ENCODE measurements around the gene P2RY8. TPM values are rescaled to one million over a fixed set of nuclear protein-coding genes. Genes with fewer than 3 reads are reported as not detected.

Gene P2RY8
- total RNA-seq, 1 experiment from 2014 or later, result 0.44 TPM

DNA sequence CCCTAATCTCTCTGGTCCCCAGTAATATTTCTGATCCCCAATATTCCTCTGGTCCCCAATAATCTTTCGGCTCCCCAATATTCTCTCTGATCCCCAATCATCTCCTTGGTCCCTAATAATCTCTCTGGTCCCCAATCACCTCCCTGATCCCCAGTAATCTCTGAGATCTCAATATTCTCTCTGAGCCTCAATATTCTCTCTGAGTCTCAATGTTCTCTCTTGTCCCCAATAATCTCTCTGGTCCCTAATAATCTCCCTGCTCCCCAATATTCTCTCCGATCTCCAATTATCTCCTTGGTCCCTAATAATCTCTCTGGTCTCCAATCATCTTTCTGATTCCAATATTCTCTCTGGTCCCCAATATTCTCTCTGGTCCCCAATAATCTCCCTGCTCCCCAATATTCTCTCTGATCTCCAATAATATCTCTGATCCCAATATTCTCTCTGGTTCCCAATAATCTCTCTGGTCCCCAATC lies 17.9 kb downstream of the P2RY8 start (continued):
- TF ChIP-seq RAD21 (IDR thresholded peaks at IDR 0.05; ENCODE audit: low read depth) (no peak), TCF7L2 (IDR thresholded peaks at IDR 0.05; ENCODE audit: borderline replicate concordance, extremely low read depth, insufficient read depth, insufficient read length) (no peak), EZH2 (IDR thresholded peaks at IDR 0.05) (no peak), EZH2phosphoT487 (IDR thresholded peaks at IDR 0.05; ENCODE audit: borderline replicate concordance) (no peak), SIN3A (IDR thresholded peaks at IDR 0.05; ENCODE audit: low read depth) (no peak)
- TF ChIP-seq, protein P1, sequence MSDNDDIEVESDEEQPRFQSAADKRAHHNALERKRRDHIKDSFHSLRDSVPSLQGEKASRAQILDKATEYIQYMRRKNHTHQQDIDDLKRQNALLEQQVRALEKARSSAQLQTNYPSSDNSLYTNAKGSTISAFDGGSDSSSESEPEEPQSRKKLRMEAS (IDR thresholded peaks at IDR 0.05), result no peak

DNA sequence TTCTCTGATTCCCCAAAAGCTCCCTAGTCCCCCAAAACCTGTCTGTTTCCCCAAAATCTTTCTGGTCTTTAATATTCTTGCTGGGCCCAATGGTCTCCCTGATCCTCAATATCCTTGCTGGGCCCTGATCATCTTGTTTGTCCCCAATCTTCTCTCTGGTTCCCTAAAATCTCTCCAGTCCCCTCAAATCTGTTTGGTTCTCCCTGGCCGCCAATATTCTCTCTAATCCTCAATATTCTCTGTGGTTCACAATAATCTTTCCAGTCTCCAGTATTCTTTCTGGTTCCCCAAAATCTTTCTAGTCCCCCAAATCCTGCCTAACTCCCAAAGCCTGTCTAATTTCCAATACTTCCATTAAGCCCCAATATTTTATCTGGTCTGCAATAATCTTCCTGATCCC lies 18.5 kb downstream of the P2RY8 start:
- no peaks in the 10 kb centered on the region for H3K36me3 ChIP-seq (ENCODE audit: control insufficient read depth in 1 of 2, insufficient read depth in 2 of 2, low read length in 2 of 2)
- intact Hi-C loops (cut with micrococcal nuclease), result no loop called here
- 0 out of 2 replicates have a peak, but pooled peaks cover 5% of the 10 kb centered on the region for H3K27me3 ChIP-seq (ENCODE audit: insufficient read depth, low read length)
- H3K4me3 ChIP-seq (replicated peaks in 1 of 2; ENCODE audit: low read depth in 1 of 2, low read length in 2 of 2), result no peak overlapping the region
- TF ChIP-seq, protein P2, sequence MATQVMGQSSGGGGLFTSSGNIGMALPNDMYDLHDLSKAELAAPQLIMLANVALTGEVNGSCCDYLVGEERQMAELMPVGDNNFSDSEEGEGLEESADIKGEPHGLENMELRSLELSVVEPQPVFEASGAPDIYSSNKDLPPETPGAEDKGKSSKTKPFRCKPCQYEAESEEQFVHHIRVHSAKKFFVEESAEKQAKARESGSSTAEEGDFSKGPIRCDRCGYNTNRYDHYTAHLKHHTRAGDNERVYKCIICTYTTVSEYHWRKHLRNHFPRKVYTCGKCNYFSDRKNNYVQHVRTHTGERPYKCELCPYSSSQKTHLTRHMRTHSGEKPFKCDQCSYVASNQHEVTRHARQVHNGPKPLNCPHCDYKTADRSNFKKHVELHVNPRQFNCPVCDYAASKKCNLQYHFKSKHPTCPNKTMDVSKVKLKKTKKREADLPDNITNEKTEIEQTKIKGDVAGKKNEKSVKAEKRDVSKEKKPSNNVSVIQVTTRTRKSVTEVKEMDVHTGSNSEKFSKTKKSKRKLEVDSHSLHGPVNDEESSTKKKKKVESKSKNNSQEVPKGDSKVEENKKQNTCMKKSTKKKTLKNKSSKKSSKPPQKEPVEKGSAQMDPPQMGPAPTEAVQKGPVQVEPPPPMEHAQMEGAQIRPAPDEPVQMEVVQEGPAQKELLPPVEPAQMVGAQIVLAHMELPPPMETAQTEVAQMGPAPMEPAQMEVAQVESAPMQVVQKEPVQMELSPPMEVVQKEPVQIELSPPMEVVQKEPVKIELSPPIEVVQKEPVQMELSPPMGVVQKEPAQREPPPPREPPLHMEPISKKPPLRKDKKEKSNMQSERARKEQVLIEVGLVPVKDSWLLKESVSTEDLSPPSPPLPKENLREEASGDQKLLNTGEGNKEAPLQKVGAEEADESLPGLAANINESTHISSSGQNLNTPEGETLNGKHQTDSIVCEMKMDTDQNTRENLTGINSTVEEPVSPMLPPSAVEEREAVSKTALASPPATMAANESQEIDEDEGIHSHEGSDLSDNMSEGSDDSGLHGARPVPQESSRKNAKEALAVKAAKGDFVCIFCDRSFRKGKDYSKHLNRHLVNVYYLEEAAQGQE (IDR thresholded peaks at IDR 0.05; ENCODE audit: low read depth), result no peak
- no peak for TF ChIP-seq CEBPB (IDR thresholded peaks at IDR 0.05; ENCODE audit: low read depth)
- TF ChIP-seq EZH2 (IDR thresholded peaks at IDR 0.05), result no peak
- TF ChIP-seq, protein P3, sequence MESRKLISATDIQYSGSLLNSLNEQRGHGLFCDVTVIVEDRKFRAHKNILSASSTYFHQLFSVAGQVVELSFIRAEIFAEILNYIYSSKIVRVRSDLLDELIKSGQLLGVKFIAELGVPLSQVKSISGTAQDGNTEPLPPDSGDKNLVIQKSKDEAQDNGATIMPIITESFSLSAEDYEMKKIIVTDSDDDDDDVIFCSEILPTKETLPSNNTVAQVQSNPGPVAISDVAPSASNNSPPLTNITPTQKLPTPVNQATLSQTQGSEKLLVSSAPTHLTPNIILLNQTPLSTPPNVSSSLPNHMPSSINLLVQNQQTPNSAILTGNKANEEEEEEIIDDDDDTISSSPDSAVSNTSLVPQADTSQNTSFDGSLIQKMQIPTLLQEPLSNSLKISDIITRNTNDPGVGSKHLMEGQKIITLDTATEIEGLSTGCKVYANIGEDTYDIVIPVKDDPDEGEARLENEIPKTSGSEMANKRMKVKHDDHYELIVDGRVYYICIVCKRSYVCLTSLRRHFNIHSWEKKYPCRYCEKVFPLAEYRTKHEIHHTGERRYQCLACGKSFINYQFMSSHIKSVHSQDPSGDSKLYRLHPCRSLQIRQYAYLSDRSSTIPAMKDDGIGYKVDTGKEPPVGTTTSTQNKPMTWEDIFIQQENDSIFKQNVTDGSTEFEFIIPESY (IDR thresholded peaks at IDR 0.05; ENCODE audit: extremely low read depth, insufficient replicate concordance, low read length), result no peak
- no peak for TF ChIP-seq EGR1 (IDR thresholded peaks at IDR 0.05; ENCODE audit: low read depth)
- TF ChIP-seq JUND (IDR thresholded peaks at IDR 0.05), result no peak
- no peak for TF ChIP-seq POLR2AphosphoS5 (IDR thresholded peaks at IDR 0.05; ENCODE audit: low read depth, low read length)
- no peak for TF ChIP-seq YY1 (IDR thresholded peaks at IDR 0.05; ENCODE audit: extremely low read depth, insufficient replicate concordance, low read depth, low read length)
- no peak for TF ChIP-seq ELF1 (IDR thresholded peaks at IDR 0.05; ENCODE audit: borderline replicate concordance, low read depth)
- TF ChIP-seq, protein P1 (IDR thresholded peaks at IDR 0.05), result no peak
- TF ChIP-seq CBX3 (IDR thresholded peaks at IDR 0.05; ENCODE audit: low read depth), result no peak
- no peaks in the 10 kb centered on the region for H3K79me2 ChIP-seq (ENCODE audit: insufficient read depth, low read length)
- H2AFZ ChIP-seq (ENCODE audit: low read depth, low read length, poor library complexity, severe bottlenecking), result no peak overlapping the region
- H4K20me1 ChIP-seq (ENCODE audit: insufficient read depth), result no peaks in the 10 kb centered on the region
- no peak overlapping the region for H3K27ac ChIP-seq (ENCODE audit: low read depth, low read length)
- ChIA-PET POLR2A (no interaction called here), RAD21 (ENCODE audit: low non-redundant PET in 1 of 2, low total read pairs in 2 of 2, uncharacterized antibody in 2 of 2, unreplicated experiment in 2 of 2) (no interaction called here), CTCF (no interaction called here)
- BruUV-seq (replicated peaks), result no TSS peak
- no peak overlapping the region for H3K9ac ChIP-seq (ENCODE audit: low read length)
- DNase-seq (ENCODE audit: low read depth, low spot score) (no peak), ATAC-seq (no peak)
- no peaks in the 10 kb centered on the region for H3K9me3 ChIP-seq (ENCODE audit: control insufficient read depth in 1 of 2, insufficient read depth in 1 of 2, low read depth in 1 of 2, low read length in 2 of 2)
- H3K4me1 ChIP-seq (ENCODE audit: control insufficient read depth in 1 of 2, insufficient read depth in 2 of 2, low read length in 2 of 2), result no peaks in the 10 kb centered on the region
- H3K9me2 ChIP-seq (ENCODE audit: insufficient read depth), result no peaks in the 10 kb centered on the region
- H3K4me2 ChIP-seq (ENCODE audit: low read length), result no peak overlapping the region

Data from HCT116 (cell line).